GM23338 (cell line): ENCODE results near the gene G6PC3. TPM values are rescaled to one million over a fixed set of nuclear protein-coding genes. Genes with fewer than 3 reads are reported as not detected.

Source experiments
- ATAC-seq: fragments of 200-7000 bp; cut with Tn5 transposase; 3 replicates; pipeline ENCODE4 v1.9.1; 2020
- DNase-seq: peaks from one replicate; pipeline ENCODE4 v3.0.0-alpha.2; 2015; ENCODE audit warnings: low spot score
- H2AFZ ChIP-seq: fragments of 200-600 bp; sonication (generic); 2 replicates; pipeline ENCODE4 v1.8.0; 2016; ENCODE audit warnings: antibody characterized with exemption, mild to moderate bottlenecking, moderate library complexity
- H3F3A ChIP-seq: fragments of 200-600 bp; sonication (generic); replicated peaks from 2 replicates; pipeline ENCODE4 v1.8.0; 2017; ENCODE audit warnings: antibody characterized with exemption, mixed run types, low read depth
- H3K27ac ChIP-seq: fragments of 200-600 bp; sonication (generic); 2 replicates; pipeline ENCODE4 v1.6.1; 2016; ENCODE audit warnings: low read depth
- H3K27me3 ChIP-seq: fragments of 200-600 bp; sonication (generic); 2 replicates; pipeline ENCODE4 v1.8.0; 2016; ENCODE audit warnings: mild to moderate bottlenecking, mixed run types, moderate library complexity; ENCODE audit not compliant: insufficient read depth
- H3K36me3 ChIP-seq: fragments of 200-600 bp; sonication (generic); 2 replicates; pipeline ENCODE4 v1.8.0; 2016; ENCODE audit warnings: mild to moderate bottlenecking; ENCODE audit not compliant: insufficient read depth
- H3K4me1 ChIP-seq: fragments of 200-600 bp; sonication (generic); 2 replicates; pipeline ENCODE4 v1.8.0; 2016; ENCODE audit warnings: mild to moderate bottlenecking, moderate library complexity; ENCODE audit not compliant: insufficient read depth
- H3K4me2 ChIP-seq: fragments of 200-600 bp; sonication (generic); 2 replicates; pipeline ENCODE4 v1.7.1; 2017; ENCODE audit warnings: mixed run types
- H3K4me3 ChIP-seq: fragments of 200-600 bp; sonication (generic); 2 replicates; pipeline ENCODE4 v1.6.1; 2016; ENCODE audit warnings: mixed run types
- H3K79me2 ChIP-seq: fragments of 200-600 bp; sonication (generic); replicated peaks from 2 replicates; pipeline ENCODE4 v1.8.0; 2017; ENCODE audit warnings: mild to moderate bottlenecking; ENCODE audit not compliant: insufficient read depth
- H3K9me2 ChIP-seq: fragments of 200-600 bp; sonication (generic); 2 replicates; pipeline ENCODE4 v1.8.0; 2017; ENCODE audit not compliant: insufficient read depth
- H4K20me1 ChIP-seq: fragments of 200-600 bp; sonication (generic); replicated peaks from 2 replicates; pipeline ENCODE4 v1.8.0; 2017; ENCODE audit warnings: mild to moderate bottlenecking; ENCODE audit not compliant: insufficient read depth
- H3K27ac Mint-ChIP-seq: 2 replicates; pipeline ENCODE4 v1.8.0; 2020; ENCODE audit warnings: inconsistent platforms, mild to moderate bottlenecking, moderate library complexity, mixed read lengths
- H3K27me3 Mint-ChIP-seq: 3 replicates; pipeline ENCODE4 v1.8.0; 2022; ENCODE audit warnings: low read depth, mild to moderate bottlenecking, moderate library complexity, mixed read lengths, inconsistent platforms; ENCODE audit not compliant: insufficient read depth, poor library complexity
- H3K36me3 Mint-ChIP-seq: 3 replicates; pipeline ENCODE4 v1.8.0; 2021; ENCODE audit warnings: low read depth, mild to moderate bottlenecking, inconsistent platforms, moderate library complexity, mixed read lengths
- H3K4me1 Mint-ChIP-seq: 3 replicates; pipeline ENCODE4 v1.8.0; 2020; ENCODE audit warnings: mild to moderate bottlenecking, inconsistent platforms, mixed read lengths
- H3K4me3 Mint-ChIP-seq: 3 replicates; pipeline ENCODE4 v1.8.0; 2021; ENCODE audit warnings: moderate library complexity, mild to moderate bottlenecking, inconsistent platforms, mixed read lengths
- H3K9me3 Mint-ChIP-seq: 3 replicates; pipeline ENCODE4 v1.8.0; 2020; ENCODE audit warnings: moderate library complexity, mild to moderate bottlenecking, inconsistent platforms, mixed read lengths
- CREB1 ChIP-seq: fragments of 250-450 bp; sonication (Bioruptor Pico); IDR thresholded peaks from 2 replicates; pipeline ENCODE4 v1.5.0; 2020; ENCODE audit warnings: low read depth, mild to moderate bottlenecking, moderate library complexity
- EZH2 ChIP-seq: fragments of 200-600 bp; sonication (generic); IDR thresholded peaks from one replicate; pipeline ENCODE4 v1.8.0; 2017; ENCODE audit warnings: antibody characterized with exemption, mild to moderate bottlenecking, low read depth; ENCODE audit not compliant: unreplicated experiment
- EZH2phosphoT487 ChIP-seq: fragments of 200-600 bp; sonication (generic); IDR thresholded peaks from one replicate; pipeline ENCODE4 v1.8.1; 2018; ENCODE audit warnings: antibody characterized with exemption; ENCODE audit not compliant: unreplicated experiment
- JUNB ChIP-seq: IDR thresholded peaks from one replicate; pipeline ENCODE4 v1.6.1; 2016; ENCODE audit warnings: antibody characterized with exemption; ENCODE audit not compliant: unreplicated experiment
- NANOG ChIP-seq: IDR thresholded peaks from 2 replicates; pipeline ENCODE4 v1.6.1; 2016; ENCODE audit warnings: antibody characterized with exemption, borderline replicate concordance
- POLR2AphosphoS5 ChIP-seq: IDR thresholded peaks from 2 replicates; pipeline ENCODE4 v1.6.1; 2016; ENCODE audit warnings: antibody characterized with exemption, low read depth
- REST ChIP-seq: IDR thresholded peaks from one replicate; pipeline ENCODE4 v1.6.1; 2018; ENCODE audit warnings: antibody characterized with exemption; ENCODE audit not compliant: unreplicated experiment
- STAT1 ChIP-seq: IDR thresholded peaks from one replicate; pipeline ENCODE4 v1.6.1; 2016; ENCODE audit warnings: antibody characterized with exemption; ENCODE audit not compliant: unreplicated experiment
- ZNF114 ChIP-seq: fragments of 250-450 bp; sonication (Bioruptor Pico); IDR thresholded peaks from 2 replicates; pipeline ENCODE4 v1.5.0; 2020; ENCODE audit warnings: mild to moderate bottlenecking, moderate library complexity
- ZNF331 ChIP-seq: fragments of 250-450 bp; sonication (Bioruptor Pico); IDR thresholded peaks from 2 replicates; pipeline ENCODE4 v1.5.0; 2020; ENCODE audit warnings: low read depth, mild to moderate bottlenecking, moderate library complexity
- ZNF462 ChIP-seq: fragments of 250-450 bp; sonication (Bioruptor Pico); IDR thresholded peaks from 2 replicates; pipeline ENCODE4 v1.5.0; 2020; ENCODE audit warnings: mild to moderate bottlenecking, moderate library complexity
- polyA plus RNA-seq: library from polyadenylated mRNA; unstranded; fragments of >200 nt; fragmentation: Nextera tagmentation; extraction: Ambion mirVana; gene quantifications from 2 replicates; pipeline ENCODE4 v1.2.1, GENCODE V29; 2016
- total RNA-seq: library from RNA; depleted of rRNA; stranded (reverse); fragments of >200 nt; shearing (Covaris generic); gene quantifications from 2 replicates; pipeline ENCODE4 v1.2.3, GENCODE V29; 2014
- TF ChIP-seq, protein P1 (sequence below): IDR thresholded peaks from 2 replicates; pipeline ENCODE4 v1.6.1; 2016; ENCODE audit warnings: antibody characterized with exemption
- TF ChIP-seq, protein P2 (sequence below), 2 experiments: fragments of 200-600 bp in 1 of 2; sonication (generic) in 1 of 2; conservative IDR thresholded peaks; 2 replicates each; pipeline versions ENCODE4 v1.5.1 to v1.6.1; 2016 to 2017; ENCODE audit warnings: antibody characterized with exemption in 2 of 2, low read depth in 2 of 2, mild to moderate bottlenecking in 2 of 2, moderate library complexity in 1 of 2

The G6PC3 gene
- total and polyA plus RNA-seq, 2 experiments from 2014 or later: 112 to 143 TPM

DNA sequence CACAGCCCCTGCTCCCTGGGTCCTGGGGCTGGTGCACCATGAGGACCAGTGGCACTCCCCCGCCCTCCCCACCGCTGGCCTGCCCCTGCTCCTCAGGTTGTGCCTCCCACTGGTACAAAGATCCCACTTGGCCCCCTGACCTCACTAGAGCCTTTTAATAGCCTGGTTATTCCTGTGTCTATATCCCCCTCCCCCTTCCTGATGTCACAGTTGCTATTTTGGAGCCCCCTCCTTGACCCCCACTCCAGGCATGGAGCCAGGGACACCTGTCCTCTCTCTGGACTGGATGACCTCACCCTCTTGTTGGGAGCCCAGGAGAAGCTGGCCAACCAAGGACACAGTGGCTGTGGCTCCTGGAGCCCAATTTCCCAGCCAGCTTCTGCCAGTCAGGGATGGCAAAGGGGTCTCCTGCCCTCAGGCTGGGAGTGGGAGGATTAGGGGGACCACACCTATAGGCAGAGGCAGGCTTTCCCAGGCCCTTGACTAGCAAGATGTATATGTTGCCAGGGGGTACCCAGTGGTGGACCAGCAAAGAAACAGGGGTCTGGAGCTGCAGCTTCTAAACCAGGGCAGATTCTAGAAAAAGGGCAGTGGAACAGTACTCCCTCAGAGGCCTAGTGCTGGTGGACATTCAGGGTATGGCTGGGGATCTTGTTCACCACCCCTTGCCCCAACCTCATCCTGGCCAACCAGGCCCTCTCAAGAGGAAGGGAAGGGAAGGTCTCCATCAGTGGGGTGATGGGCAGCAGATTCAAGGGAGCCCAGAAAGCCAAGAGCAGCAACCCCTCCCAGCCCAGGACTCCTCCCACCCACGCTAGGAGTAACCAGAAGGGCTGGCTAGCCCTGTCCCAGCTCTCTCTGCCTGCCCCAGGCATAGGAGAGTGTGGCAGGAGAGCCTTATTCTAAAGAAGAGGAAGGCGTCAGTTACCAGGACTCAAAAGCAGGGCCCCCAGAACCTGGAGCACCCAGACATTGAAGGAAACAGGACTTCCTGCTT, 42.0 kb downstream of the G6PC3 start:
- H3K27me3 ChIP-seq: no peaks in the 10 kb centered on the region
- H3K36me3 ChIP-seq: no peaks in the 10 kb centered on the region
- H3K27ac ChIP-seq: no peak overlapping the region
- H3K4me1 ChIP-seq: peaks cover 37% of the 10 kb centered on the region
- no peak overlapping the region; the same call in 2 of the 3 replicates for H3K4me3 Mint-ChIP-seq
- H3K4me1 Mint-ChIP-seq: peaks cover 57% of the 10 kb centered on the region
- H3K79me2 ChIP-seq: peaks cover 12% of the 10 kb centered on the region
- no peak overlapping the region for H3K4me3 ChIP-seq
- H3K27ac Mint-ChIP-seq: no peak overlapping the region
- TF ChIP-seq EZH2phosphoT487 (no peak), REST (no peak), ZNF114 (CRISPR knock-in tag) (no peak), EZH2 (no peak), JUNB (no peak), STAT1 (no peak), NANOG (no peak), ZNF331 (no peak), POLR2AphosphoS5 (no peak), CREB1 (no peak), ZNF462 (CRISPR knock-in tag) (no peak)
- TF ChIP-seq, protein P1, sequence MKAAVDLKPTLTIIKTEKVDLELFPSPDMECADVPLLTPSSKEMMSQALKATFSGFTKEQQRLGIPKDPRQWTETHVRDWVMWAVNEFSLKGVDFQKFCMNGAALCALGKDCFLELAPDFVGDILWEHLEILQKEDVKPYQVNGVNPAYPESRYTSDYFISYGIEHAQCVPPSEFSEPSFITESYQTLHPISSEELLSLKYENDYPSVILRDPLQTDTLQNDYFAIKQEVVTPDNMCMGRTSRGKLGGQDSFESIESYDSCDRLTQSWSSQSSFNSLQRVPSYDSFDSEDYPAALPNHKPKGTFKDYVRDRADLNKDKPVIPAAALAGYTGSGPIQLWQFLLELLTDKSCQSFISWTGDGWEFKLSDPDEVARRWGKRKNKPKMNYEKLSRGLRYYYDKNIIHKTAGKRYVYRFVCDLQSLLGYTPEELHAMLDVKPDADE: no peak
- TF ChIP-seq, protein P2, sequence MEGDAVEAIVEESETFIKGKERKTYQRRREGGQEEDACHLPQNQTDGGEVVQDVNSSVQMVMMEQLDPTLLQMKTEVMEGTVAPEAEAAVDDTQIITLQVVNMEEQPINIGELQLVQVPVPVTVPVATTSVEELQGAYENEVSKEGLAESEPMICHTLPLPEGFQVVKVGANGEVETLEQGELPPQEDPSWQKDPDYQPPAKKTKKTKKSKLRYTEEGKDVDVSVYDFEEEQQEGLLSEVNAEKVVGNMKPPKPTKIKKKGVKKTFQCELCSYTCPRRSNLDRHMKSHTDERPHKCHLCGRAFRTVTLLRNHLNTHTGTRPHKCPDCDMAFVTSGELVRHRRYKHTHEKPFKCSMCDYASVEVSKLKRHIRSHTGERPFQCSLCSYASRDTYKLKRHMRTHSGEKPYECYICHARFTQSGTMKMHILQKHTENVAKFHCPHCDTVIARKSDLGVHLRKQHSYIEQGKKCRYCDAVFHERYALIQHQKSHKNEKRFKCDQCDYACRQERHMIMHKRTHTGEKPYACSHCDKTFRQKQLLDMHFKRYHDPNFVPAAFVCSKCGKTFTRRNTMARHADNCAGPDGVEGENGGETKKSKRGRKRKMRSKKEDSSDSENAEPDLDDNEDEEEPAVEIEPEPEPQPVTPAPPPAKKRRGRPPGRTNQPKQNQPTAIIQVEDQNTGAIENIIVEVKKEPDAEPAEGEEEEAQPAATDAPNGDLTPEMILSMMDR (conservative IDR thresholded peaks at IDR 0.05; ENCODE audit: low read depth in 2 of 2): no peak
- peak overlapping the region; percentile 77; the same call in 1 of the 2 replicates for H3K4me2 ChIP-seq
- DNase-seq: no peak
- no peak for ATAC-seq
- no peak overlapping the region for H2AFZ ChIP-seq
- peaks cover 5% of the 10 kb centered on the region for H3K27me3 Mint-ChIP-seq
- peaks cover 19% of the 10 kb centered on the region; the same call in 1 of the 2 replicates for H3F3A ChIP-seq
- H3K9me2 ChIP-seq: no peaks in the 10 kb centered on the region
- H3K36me3 Mint-ChIP-seq: peaks cover 3% of the 10 kb centered on the region; the same call in 1 of the 3 replicates
- H3K9me3 Mint-ChIP-seq: no peaks in the 10 kb centered on the region
- peaks cover 3% of the 10 kb centered on the region for H4K20me1 ChIP-seq
